CD4-positive, alpha-beta T cell treated with Interleukin-6 for 4 hours (primary cell): ENCODE data around the gene KCNAB2.

Experiments used
- DNase-seq: peaks from one replicate; pipeline ENCODE4 v3.0.0-alpha.2; 2020; ENCODE audit warnings: mixed read lengths

The KCNAB2 gene

GRCh38 chr1:6033986-6034749 lies 11.5 kb upstream of the KCNAB2 start:
- DNase-seq: peak; percentile 47

- DNase-seq: no peak
These were observed 11.0 kb upstream of the KCNAB2 start for GRCh38 chr1:6034750-6035096.

- no peak for DNase-seq
These were observed 10.4 kb upstream of the KCNAB2 start for GRCh38 chr1:6035303-6035702.

DNA sequence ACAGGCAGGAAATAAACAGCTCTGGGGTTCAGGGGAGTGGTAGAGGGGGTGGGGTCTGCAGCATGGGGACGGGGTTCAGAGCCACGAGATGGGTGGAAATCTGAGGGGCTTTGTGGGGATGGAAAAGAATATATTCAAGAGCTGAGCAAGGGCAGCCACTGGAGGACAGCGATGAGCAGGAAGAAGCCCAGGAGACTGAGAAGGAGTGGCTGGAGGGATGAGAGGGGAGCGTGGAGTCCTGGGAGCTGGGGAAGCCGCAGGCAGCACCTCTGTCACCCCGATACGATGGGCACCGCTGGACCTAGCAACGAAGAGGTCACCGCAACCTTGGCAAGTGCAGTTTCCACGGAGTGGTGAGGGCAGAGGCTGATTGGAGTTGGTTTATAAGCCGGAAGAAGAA lies 10.0 kb upstream of the KCNAB2 start:
- no peak for DNase-seq

- peak; percentile 23 for DNase-seq
These were observed 8.3 kb upstream of the KCNAB2 start for GRCh38 chr1:6037338-6037762.

DNA sequence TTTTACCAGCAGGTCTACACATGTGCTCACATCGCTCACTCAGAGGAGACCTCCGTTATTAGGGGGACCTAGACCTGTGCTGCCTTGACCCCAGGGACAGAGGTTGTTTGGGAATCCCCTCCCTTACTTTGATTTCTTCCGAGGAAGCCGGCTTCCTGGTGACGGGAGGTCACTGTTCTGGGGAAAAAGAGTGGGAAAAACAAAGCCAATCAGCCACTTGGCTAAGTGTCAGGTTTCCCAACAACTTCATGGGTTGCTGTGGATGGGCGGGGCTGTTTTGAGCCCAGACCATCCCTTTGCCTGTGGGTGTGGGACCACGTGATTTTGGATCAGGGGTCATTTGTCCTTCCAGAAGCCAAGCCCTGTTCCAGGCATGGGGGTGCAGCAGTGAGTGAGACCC lies 7.1 kb upstream of the KCNAB2 start:
- DNase-seq: no peak

DNA sequence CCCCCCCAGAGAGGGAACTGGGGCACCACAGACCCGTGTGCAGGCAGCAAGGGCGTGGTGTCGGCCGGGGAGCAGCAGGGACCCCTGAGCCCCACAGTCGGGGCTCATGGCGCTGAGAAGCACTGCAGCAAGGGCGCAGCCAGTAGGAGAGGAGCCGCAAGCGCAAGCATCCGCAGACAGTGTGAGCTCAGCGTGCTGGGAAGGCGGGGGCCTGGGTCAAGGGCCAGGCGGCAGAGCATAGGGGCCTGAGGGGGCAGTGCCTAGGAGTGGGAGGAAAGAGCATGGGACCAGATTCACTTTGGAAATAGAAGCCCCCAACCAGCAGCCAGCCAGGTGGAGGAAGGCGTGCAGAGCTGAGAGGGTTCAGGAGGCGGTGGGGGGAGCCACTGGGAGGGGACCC lies 6.7 kb upstream of the KCNAB2 start:
- no peak for DNase-seq

DNA sequence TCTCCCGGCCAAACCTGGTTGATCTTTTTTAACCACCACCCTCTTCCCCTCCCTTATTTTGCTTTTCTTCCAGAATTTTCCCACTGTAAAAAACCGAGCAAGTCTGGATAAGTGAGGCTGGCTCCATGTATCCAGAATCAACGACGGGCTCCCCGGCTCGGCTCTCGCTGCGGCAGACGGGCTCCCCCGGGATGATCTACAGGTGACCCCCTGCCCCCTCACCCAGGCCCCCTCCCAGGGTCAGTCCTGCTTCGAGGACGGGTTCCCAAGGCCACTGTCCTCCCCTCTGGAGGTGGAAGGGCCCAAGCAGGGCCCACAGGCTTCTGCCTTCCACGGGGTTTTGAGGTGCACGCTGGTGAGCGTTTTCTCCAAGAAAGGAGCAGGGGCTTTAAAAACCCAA lies 5.2 kb upstream of the KCNAB2 start:
- DNase-seq: no peak

- no peak for DNase-seq
These were observed 4.8 kb upstream of the KCNAB2 start for GRCh38 chr1:6040861-6041415.

- peak; percentile 26 for DNase-seq
These were observed 4.1 kb upstream of the KCNAB2 start for GRCh38 chr1:6041432-6042062.

DNA sequence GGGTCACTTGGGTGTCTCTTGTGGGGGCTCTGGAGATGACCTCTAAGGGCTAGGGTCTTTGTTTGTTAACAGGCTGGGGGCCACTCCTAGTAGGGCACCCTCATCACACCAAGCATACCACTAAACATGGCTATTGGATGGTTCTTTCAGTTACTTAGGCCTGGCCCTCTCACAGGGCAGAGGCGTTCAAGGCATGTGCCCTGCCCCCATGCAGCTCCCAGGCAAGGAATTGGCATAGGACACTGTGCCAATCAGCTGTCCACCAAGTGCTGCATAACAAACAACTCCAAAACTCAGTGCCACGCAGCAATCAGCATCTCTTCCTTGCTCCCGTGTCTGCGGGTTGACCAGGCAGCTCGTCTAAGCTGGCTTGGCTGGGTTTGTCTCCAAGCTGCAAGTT lies 2.1 kb upstream of the KCNAB2 start:
- DNase-seq: no peak

DNA sequence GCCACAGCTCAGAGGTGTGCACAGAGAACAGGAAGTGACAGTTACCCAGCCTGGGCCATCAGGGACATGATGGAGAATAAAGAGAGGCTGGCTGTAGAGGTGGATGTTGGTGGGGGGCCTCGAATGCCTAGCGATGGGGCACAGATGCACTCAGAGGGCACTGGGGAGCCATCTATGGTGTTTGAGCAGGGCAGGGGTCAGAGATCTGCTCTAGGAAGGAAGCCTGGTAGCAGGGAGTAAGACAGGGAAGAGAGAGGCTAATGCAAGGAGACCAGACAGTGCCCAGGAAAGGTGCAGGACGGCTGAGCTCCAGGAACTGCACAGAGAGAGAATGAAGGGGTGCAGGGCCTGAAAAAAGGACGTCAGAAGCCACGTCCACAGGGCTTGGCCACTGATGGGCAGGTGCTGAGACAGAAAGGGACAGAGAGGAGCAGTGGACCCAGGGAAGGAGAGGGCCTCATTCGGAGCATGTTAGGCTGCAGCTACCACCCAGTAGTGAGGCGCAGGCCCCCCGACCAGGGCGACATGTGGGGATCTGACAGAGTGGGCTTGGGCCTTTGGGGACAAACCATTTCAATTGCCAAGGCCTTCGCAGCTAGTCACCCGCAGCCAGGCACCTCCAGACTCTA lies 1.1 kb upstream of the KCNAB2 start:
- DNase-seq: no peak

- no peak for DNase-seq
These were observed 582 bp upstream of the KCNAB2 start for GRCh38 chr1:6045110-6045502.

GRCh38 chr1:6046279-6046678 lies 591 bp downstream of the KCNAB2 start:
- no peak for DNase-seq

DNA sequence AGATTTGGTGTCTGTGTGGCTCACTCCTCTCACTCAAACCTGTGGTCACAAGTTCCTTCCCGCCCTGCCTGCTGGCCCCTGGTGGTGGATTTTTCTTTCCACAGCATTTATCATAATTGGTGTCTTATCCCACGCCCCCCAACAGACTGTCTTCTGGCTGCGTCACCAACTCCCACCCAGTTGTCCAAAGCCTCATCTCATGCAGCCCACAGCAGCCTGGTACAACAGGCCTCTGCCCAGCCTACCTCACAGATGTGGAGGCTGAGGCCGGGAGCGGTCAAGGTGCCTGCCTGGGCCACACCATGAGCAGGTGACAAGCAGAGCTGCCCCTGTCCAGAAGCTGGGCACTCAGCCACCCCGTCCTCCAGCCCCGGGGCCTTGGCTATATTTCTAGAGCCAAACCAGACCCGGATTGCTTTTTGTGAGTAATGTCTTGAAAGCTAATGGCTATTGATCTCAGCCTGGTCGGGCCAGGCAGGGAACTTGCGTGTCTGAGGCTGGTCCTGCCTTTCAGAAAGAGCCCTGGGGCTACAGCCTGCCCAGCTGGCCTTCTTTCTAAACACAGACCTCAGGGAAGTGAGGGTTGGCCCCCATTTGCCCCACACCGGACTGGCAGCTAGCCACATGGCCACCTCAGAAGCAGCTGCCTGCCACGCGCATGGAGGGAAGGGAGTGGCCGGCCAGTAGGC lies 2.6 kb downstream of the KCNAB2 start:
- no peak for DNase-seq

GRCh38 chr1:6049419-6049818 lies 3.7 kb downstream of the KCNAB2 start:
- DNase-seq: no peak

GRCh38 chr1:6051423-6051822 lies 5.7 kb downstream of the KCNAB2 start:
- DNase-seq: no peak

DNA sequence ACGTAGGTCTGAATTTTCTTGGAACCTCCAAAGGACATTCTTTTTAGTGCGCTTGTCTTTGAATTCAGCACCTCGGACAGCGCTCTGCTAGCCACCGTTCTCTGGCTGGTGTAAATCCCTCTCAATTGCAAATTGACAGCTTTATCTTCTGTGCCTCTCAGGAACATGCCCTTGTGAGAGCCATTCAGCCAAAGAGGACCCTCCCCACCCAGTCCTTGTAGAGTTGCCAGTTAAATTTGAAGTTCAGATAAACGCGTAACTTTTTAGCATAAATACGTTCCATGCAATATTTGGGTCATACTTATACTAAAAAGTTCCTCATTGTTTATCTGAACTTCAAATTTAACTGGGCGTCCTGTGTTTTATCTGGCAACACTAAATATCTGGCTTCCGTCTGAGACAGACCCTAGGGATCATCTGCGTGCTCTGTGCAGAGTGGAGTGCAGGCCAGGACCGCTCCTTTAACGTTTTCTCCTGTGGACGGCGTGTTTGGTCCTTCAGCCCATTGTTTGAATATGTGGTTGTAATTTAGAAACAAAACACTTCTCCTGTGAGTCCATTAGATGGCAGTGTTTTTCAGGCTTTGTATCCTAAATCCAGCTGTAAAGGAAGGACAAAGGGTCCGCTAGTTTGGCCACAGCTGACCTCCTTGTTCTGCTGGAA lies 7.0 kb downstream of the KCNAB2 start:
- peak; percentile 63 for DNase-seq

- no peak for DNase-seq
These were observed 7.5 kb downstream of the KCNAB2 start for GRCh38 chr1:6053206-6053546.

DNA sequence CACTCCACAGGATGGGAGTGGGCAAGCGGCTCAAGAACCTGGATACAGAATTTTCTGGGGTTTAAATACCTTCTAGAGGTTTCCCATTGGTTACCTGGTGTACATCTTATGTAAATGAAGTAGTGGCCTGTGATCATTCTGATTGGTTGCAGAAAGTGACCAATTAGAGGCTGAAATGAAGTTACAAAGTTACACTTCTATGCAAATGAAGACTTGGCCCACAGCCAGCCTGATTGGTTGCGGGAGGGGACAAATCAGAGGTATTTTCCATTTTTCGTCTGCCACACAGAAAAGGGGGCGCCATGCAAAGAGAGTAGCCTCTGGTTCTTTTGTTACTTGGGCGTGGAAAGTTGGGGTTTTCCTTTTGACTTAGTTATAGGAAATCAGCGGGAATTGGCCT lies 8.9 kb downstream of the KCNAB2 start:
- no peak for DNase-seq

DNA sequence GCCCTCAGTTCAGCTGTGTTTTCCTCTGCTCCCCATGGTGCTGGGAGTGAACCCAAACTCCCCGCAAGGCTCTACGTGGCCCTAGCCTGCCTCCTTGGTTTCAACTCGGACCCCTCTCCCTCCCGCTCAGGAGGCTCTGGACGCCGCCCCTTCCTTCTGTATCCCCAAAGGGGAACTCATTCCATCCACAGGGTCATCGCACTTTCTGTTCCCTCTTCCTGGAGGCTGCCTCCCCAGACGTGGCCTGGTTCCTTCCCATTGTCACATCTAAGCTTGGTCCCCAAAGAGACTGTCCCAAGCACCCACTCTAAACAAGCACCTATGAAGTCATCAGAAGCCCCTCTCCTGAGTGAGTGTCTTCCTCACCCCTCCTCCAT lies 10.9 kb downstream of the KCNAB2 start:
- no peak for DNase-seq

GRCh38 chr1:6057170-6057845 lies 11.6 kb downstream of the KCNAB2 start:
- no peak for DNase-seq

DNA sequence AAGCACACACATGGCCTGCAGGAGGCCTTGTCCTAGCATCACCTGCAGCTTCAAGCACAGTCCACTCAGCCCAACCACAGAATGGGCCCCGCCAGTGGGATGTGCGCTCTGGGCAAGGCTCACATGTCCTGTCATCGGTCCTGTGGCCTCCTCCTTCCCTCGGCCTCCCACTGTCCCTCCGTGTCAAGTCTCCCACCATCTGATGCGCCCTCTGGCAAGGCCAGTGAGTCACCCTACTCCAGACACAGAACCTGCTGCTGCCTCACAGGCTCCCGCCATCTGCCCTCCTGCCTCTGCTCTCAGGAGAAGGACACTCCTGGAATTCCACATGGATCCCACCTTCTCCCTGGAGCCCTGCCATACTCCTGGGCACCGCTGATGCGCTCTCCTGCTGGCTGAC lies 14.2 kb downstream of the KCNAB2 start:
- DNase-seq: no peak
